Spleen (tissue), 7 donors: ENCODE data around the gene UBR4.

ENCODE experiments used
- POLR2A ChIP-seq, 3 donors: fragments of 450-650 bp; IDR thresholded peaks; one replicate each; pipeline ENCODE4 v1.5.1; 2017; ENCODE audit warnings: antibody characterized with exemption in 3 of 3, mild to moderate bottlenecking in 1 of 3
- POLR2AphosphoS5 ChIP-seq, 3 donors: sonication (generic); formaldehyde crosslinking; IDR thresholded peaks; one replicate each; pipeline ENCODE4 v1.5.1; 2017; ENCODE audit warnings: antibody characterized with exemption in 3 of 3
- TF ChIP-seq, protein P1 (sequence below), 11 experiments: fragments of 200-600 bp in 7 of 11; fragments of 450-650 bp in 4 of 11; sonication (generic) in 4 of 11; IDR thresholded peaks in 8 of 11; conservative IDR thresholded peaks in 3 of 11; 1 replicate in 7 of 11; 2 replicates in 4 of 11; pipeline versions ENCODE4 v1.4.0 to v1.8.0; 2016 to 2021; ENCODE audit warnings: antibody characterized with exemption in 11 of 11, inconsistent platforms in 4 of 11, mild to moderate bottlenecking in 1 of 11
- donor health status: DM: no; HTN: no; CAD: no; lungs with moderate emphysema.
- donor health status: DM: no; HTN: no; CAD: no.
- donor health status: DM: no; HTN: no; CAD: no.

- TF ChIP-seq, protein P1, sequence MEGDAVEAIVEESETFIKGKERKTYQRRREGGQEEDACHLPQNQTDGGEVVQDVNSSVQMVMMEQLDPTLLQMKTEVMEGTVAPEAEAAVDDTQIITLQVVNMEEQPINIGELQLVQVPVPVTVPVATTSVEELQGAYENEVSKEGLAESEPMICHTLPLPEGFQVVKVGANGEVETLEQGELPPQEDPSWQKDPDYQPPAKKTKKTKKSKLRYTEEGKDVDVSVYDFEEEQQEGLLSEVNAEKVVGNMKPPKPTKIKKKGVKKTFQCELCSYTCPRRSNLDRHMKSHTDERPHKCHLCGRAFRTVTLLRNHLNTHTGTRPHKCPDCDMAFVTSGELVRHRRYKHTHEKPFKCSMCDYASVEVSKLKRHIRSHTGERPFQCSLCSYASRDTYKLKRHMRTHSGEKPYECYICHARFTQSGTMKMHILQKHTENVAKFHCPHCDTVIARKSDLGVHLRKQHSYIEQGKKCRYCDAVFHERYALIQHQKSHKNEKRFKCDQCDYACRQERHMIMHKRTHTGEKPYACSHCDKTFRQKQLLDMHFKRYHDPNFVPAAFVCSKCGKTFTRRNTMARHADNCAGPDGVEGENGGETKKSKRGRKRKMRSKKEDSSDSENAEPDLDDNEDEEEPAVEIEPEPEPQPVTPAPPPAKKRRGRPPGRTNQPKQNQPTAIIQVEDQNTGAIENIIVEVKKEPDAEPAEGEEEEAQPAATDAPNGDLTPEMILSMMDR (IDR thresholded peaks at IDR 0.05 in 8 of 11, conservative IDR thresholded peaks at IDR 0.05 in 3 of 11), result no peak
- TF ChIP-seq POLR2A (IDR thresholded peaks at IDR 0.05), result no peak
- TF ChIP-seq POLR2AphosphoS5 (IDR thresholded peaks at IDR 0.05), result no peak
Measured at GRCh38 chr1:19115082-19115808, 94.8 kb downstream of the UBR4 start.
